Fibroblast of lung (primary cell): ENCODE measurements around the gene CELF2. TPM values are rescaled to one million over a fixed set of nuclear protein-coding genes. Genes with fewer than 3 reads are reported as not detected.
"Not testable (repeated sequence)": the region's sequence is repeated elsewhere in the genome, so short reads cannot be mapped to it uniquely, and the experiment has no call there.

Experiments used
- DNase-seq, 2 donors: peaks; one replicate each; pipeline versions ENCODE4 v3.0.0 to v3.0.0-alpha.2; 2010; ENCODE audit warnings: low read depth in 2 of 2
- H2AFZ ChIP-seq: 2 replicates; pipeline ENCODE4 v1.5.1; 2012; ENCODE audit warnings: low read length, control low read depth, inconsistent platforms
- H3K27ac ChIP-seq: 2 replicates; pipeline ENCODE4 v1.5.1; 2011; ENCODE audit warnings: low read length, control low read depth; ENCODE audit not compliant: insufficient read depth
- H3K27me3 ChIP-seq: 2 replicates; pipeline ENCODE4 v1.5.1; 2011; ENCODE audit warnings: mild to moderate bottlenecking, low read length; ENCODE audit not compliant: control insufficient read depth, insufficient read depth
- H3K36me3 ChIP-seq: 2 replicates; pipeline ENCODE4 v1.5.1; 2011; ENCODE audit warnings: low read length; ENCODE audit not compliant: control insufficient read depth, insufficient read depth
- H3K4me1 ChIP-seq: 2 replicates; pipeline ENCODE4 v1.5.1; 2011; ENCODE audit warnings: low read length; ENCODE audit not compliant: control insufficient read depth, insufficient read depth; ENCODE audit errors: extremely low read depth
- H3K4me2 ChIP-seq: 2 replicates; pipeline ENCODE4 v1.5.1; 2011; ENCODE audit warnings: low read length, control low read depth; ENCODE audit not compliant: insufficient read depth; ENCODE audit errors: extremely low read depth
- H3K4me3 ChIP-seq, 4 experiments: fragments of 200-600 bp in 1 of 4; sonication (generic) in 1 of 4; replicated peaks in 1 of 4; 2 replicates each; pipeline ENCODE4 v1.5.1; 2011 to 2016; ENCODE audit warnings: low read length in 4 of 4, low read depth in 3 of 4, mild to moderate bottlenecking in 3 of 4, control low read depth in 2 of 4, inconsistent platforms in 1 of 4, mixed read lengths in 1 of 4; ENCODE audit not compliant: insufficient read depth in 1 of 4; ENCODE audit errors: control extremely low read depth in 1 of 4
- H3K79me2 ChIP-seq: 2 replicates; pipeline ENCODE4 v1.5.1; 2012; ENCODE audit warnings: mild to moderate bottlenecking, low read length, inconsistent platforms; ENCODE audit not compliant: control insufficient read depth, insufficient read depth
- H3K9ac ChIP-seq: 2 replicates; pipeline ENCODE4 v1.5.1; 2011; ENCODE audit warnings: mild to moderate bottlenecking, low read length, control low read depth; ENCODE audit not compliant: insufficient read depth
- H3K9me3 ChIP-seq: 2 replicates; pipeline ENCODE4 v1.5.1; 2012; ENCODE audit warnings: low read depth, low read length; ENCODE audit not compliant: control insufficient read depth, insufficient read depth
- H4K20me1 ChIP-seq: 2 replicates; pipeline ENCODE4 v1.5.1; 2011; ENCODE audit warnings: low read length; ENCODE audit not compliant: control insufficient read depth, insufficient read depth; ENCODE audit errors: extremely low read depth
- CTCF ChIP-seq, 2 donors: IDR thresholded peaks in 1 of 2; conservative IDR thresholded peaks in 1 of 2; 1 replicate in 1 of 2; 2 replicates in 1 of 2; pipeline ENCODE4 v1.5.1; 2011 to 2012; ENCODE audit warnings: low read length in 2 of 2, control low read depth in 1 of 2, inconsistent platforms in 1 of 2, low read depth in 1 of 2, mild to moderate bottlenecking in 1 of 2
- EZH2 ChIP-seq: IDR thresholded peaks from 2 replicates; pipeline ENCODE4 v1.5.1; 2012; ENCODE audit warnings: low read length, control low read depth, mild to moderate bottlenecking; ENCODE audit errors: missing control alignments
- polyA plus RNA-seq, 2 donors: library from polyadenylated mRNA; depleted of rRNA in 1 of 2; stranded (reverse) in 1 of 2; unstranded in 1 of 2; fragments of >200 nt; gene quantifications; 2 replicates each; pipeline ENCODE4 v1.2.1, GENCODE V29; 2011 to 2012; ENCODE audit warnings: missing spikeins in 1 of 2
- total RNA-seq: library from RNA; depleted of rRNA; stranded (reverse); fragments of >200 nt; gene quantifications from 2 replicates; pipeline ENCODE4 v1.2.1, GENCODE V29; 2014

CELF2 gene
- total and polyA plus RNA-seq, 2 donors (not counting 1 experiment from before 2014, with no cell fraction given), result 16.9 to 25.1 TPM

GRCh38 chr10:11119843-11120242 lies 102.2 kb downstream of the CELF2 start:
- Histone ChIP-seq H3K27me3 (no peaks in the 10 kb centered on the region), H3K4me1 (no peaks in the 10 kb centered on the region), H3K4me3 (no peak overlapping the region), H3K9me3 (no peaks in the 10 kb centered on the region), H3K27ac (no peak overlapping the region), H3K9ac (no peak overlapping the region), H3K36me3 (no peaks in the 10 kb centered on the region), H4K20me1 (no peaks in the 10 kb centered on the region), H3K4me2 (no peak overlapping the region), H3K79me2 (no peaks in the 10 kb centered on the region), H2AFZ (no peak overlapping the region)
- TF ChIP-seq EZH2, result no peak
- no peak for TF ChIP-seq CTCF (conservative IDR thresholded peaks at IDR 0.05 in 1 of 2, IDR thresholded peaks at IDR 0.05 in 1 of 2; ENCODE audit: low read depth in 1 of 2, low read length in 2 of 2)
- no peak for DNase-seq

- Histone ChIP-seq H3K27ac (no peak overlapping the region), H2AFZ (no peak overlapping the region), H3K36me3 (no peaks in the 10 kb centered on the region), H3K9me3 (no peaks in the 10 kb centered on the region), H4K20me1 (no peaks in the 10 kb centered on the region), H3K79me2 (no peaks in the 10 kb centered on the region), H3K4me2 (no peak overlapping the region), H3K4me1 (no peaks in the 10 kb centered on the region), H3K9ac (no peak overlapping the region), H3K4me3 (no peak overlapping the region), H3K27me3 (no peaks in the 10 kb centered on the region)
- DNase-seq, result no peak
- no peak for TF ChIP-seq EZH2
- no peak for TF ChIP-seq CTCF (conservative IDR thresholded peaks at IDR 0.05 in 1 of 2, IDR thresholded peaks at IDR 0.05 in 1 of 2; ENCODE audit: low read depth in 1 of 2, low read length in 2 of 2)
Measured at GRCh38 chr10:11120711-11121110, 103.0 kb downstream of the CELF2 start.

GRCh38 chr10:11123892-11124291 lies 106.2 kb downstream of the CELF2 start:
- not testable (repeated sequence) for H3K27me3 ChIP-seq, H3K9ac ChIP-seq, H2AFZ ChIP-seq, H3K4me3 ChIP-seq, H3K27ac ChIP-seq, DNase-seq, H3K9me3 ChIP-seq, H4K20me1 ChIP-seq, H3K79me2 ChIP-seq, H3K36me3 ChIP-seq, H3K4me1 ChIP-seq, H3K4me2 ChIP-seq

- Histone ChIP-seq H3K4me2 (no peak overlapping the region), H3K9ac (no peak overlapping the region), H3K9me3 (no peaks in the 10 kb centered on the region), H2AFZ (no peak overlapping the region), H3K27ac (no peak overlapping the region), H3K27me3 (no peaks in the 10 kb centered on the region), H3K79me2 (no peaks in the 10 kb centered on the region), H4K20me1 (no peaks in the 10 kb centered on the region), H3K4me3 (no peak overlapping the region), H3K36me3 (no peaks in the 10 kb centered on the region), H3K4me1 (no peaks in the 10 kb centered on the region)
- TF ChIP-seq CTCF (conservative IDR thresholded peaks at IDR 0.05 in 1 of 2, IDR thresholded peaks at IDR 0.05 in 1 of 2; ENCODE audit: low read depth in 1 of 2, low read length in 2 of 2), result no peak
- DNase-seq, result no peak
Measured at GRCh38 chr10:11125004-11125403, 107.3 kb downstream of the CELF2 start.

- H3K36me3 ChIP-seq, H3K27ac ChIP-seq, H4K20me1 ChIP-seq, DNase-seq, H2AFZ ChIP-seq, H3K4me1 ChIP-seq, H3K79me2 ChIP-seq, H3K27me3 ChIP-seq, H3K9ac ChIP-seq, H3K9me3 ChIP-seq, H3K4me2 ChIP-seq, H3K4me3 ChIP-seq: not testable (repeated sequence)
Measured at GRCh38 chr10:11127017-11127416, 109.3 kb downstream of the CELF2 start.
